Colonic mucosa (tissue), 4 donors: Measurements from ENCODE around the gene LRRC3C. TPM values are rescaled to one million over a fixed set of nuclear protein-coding genes. Genes with fewer than 3 reads are reported as not detected.

Source experiments
- DNase-seq: peaks from one replicate; pipeline ENCODE4 v3.0.0-alpha.2; 2020
- H3K27ac ChIP-seq: fragments of 200-600 bp; one replicate; pipeline ENCODE4 v1.8.0; 2021
- H3K27me3 ChIP-seq: fragments of 200-600 bp; one replicate; pipeline ENCODE4 v1.8.0; 2021
- H3K36me3 ChIP-seq: fragments of 200-600 bp; one replicate; pipeline ENCODE4 v1.8.0; 2021
- H3K4me1 ChIP-seq: fragments of 200-600 bp; one replicate; pipeline ENCODE4 v1.8.0; 2021; ENCODE audit warnings: mild to moderate bottlenecking
- H3K4me3 ChIP-seq: fragments of 200-600 bp; one replicate; pipeline ENCODE4 v1.8.0; 2021
- H3K9ac ChIP-seq, 2 donors: one replicate each; pipeline ENCODE4 v1.7.0; 2013; ENCODE audit warnings: control low read depth in 2 of 2, low read depth in 2 of 2, low read length in 2 of 2
- H3K9me3 ChIP-seq: fragments of 200-600 bp; one replicate; pipeline ENCODE4 v1.8.0; 2021
- intact Hi-C: fragments of 100-400 bp; cut with DNase I; formaldehyde crosslinking; loops from one replicate; pipeline ENCODE4 v1.14.1; 2022
- total RNA-seq, 2 donors: library from RNA; stranded (reverse); fragmentation: NEBNext Ultra II Directional in 1 of 2; extraction: Animal tissue kit (Norgen Biotek cat#: 25700) in 1 of 2; gene quantifications; one replicate each; pipeline ENCODE4 v1.2.1, GENCODE V29; 2021
- TF ChIP-seq, protein P1 (sequence below): fragments of 200-600 bp; IDR thresholded peaks from one replicate; pipeline ENCODE4 v1.8.0; 2022; ENCODE audit warnings: antibody characterized with exemption, mild to moderate bottlenecking
- donor health status: healthy.
- donor health status: DM: no; HTN: no; CAD: no.
- donor health status: DM: no; HTN: no; CAD: no.

Gene LRRC3C
- total RNA-seq, 2 donors from 2014 or later = not detected

DNA sequence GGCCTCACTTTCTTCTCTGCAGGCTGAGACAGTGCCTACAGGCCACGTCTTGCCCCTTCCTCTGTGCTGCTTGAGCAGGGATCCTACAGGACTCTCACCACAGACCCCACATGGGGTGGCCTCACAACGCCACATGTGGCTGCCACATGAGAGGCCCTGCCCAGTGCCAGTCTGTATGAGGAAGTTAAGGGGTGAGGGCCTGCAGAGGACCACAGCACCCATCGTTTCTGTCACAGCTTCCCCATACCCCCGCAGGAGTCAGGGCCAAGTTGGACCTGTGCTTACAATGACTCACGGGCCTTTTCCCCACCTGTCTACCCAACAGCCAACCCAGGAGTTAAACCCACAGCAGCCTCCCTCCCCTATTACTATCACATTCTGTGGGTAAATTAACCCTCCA lies 6.2 kb upstream of the LRRC3C start:
- no peak overlapping the region for H3K4me3 ChIP-seq
- H3K36me3 ChIP-seq = peaks cover 12% of the 10 kb centered on the region
- H3K27ac ChIP-seq = no peak overlapping the region
- H3K27me3 ChIP-seq = no peaks in the 10 kb centered on the region
- H3K4me1 ChIP-seq = peaks cover 10% of the 10 kb centered on the region
- TF ChIP-seq, protein P1, sequence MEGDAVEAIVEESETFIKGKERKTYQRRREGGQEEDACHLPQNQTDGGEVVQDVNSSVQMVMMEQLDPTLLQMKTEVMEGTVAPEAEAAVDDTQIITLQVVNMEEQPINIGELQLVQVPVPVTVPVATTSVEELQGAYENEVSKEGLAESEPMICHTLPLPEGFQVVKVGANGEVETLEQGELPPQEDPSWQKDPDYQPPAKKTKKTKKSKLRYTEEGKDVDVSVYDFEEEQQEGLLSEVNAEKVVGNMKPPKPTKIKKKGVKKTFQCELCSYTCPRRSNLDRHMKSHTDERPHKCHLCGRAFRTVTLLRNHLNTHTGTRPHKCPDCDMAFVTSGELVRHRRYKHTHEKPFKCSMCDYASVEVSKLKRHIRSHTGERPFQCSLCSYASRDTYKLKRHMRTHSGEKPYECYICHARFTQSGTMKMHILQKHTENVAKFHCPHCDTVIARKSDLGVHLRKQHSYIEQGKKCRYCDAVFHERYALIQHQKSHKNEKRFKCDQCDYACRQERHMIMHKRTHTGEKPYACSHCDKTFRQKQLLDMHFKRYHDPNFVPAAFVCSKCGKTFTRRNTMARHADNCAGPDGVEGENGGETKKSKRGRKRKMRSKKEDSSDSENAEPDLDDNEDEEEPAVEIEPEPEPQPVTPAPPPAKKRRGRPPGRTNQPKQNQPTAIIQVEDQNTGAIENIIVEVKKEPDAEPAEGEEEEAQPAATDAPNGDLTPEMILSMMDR = no peak
- H3K9me3 ChIP-seq = no peaks in the 10 kb centered on the region
- DNase-seq = no peak
- peak overlapping the region in 1 of 2 donors; percentile 24 for H3K9ac ChIP-seq
- intact Hi-C loops = no loop called here

DNA sequence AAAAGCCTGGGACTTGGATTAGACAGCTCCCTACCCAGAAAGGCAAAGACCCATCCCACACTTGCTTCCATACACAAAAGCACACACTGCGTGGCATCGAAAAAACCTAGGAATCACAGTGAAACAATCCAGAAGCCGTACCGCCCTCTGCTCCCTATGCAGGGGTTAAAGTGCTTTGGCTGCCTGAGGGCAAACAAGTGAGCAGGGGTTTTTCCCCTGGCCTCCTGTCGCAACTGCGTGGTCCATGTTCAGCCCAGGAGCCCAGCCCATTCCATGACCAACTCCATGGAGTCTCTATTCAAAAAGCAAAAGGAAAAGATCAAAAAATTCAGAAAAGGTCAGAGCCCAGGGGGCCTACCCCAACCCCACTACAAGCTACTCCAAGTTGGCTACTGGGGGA lies 5.5 kb upstream of the LRRC3C start:
- intact Hi-C loops = no loop called here
- peaks cover 14% of the 10 kb centered on the region for H3K4me1 ChIP-seq
- no peak overlapping the region for H3K9ac ChIP-seq
- no peaks in the 10 kb centered on the region for H3K9me3 ChIP-seq
- no peak overlapping the region for H3K4me3 ChIP-seq
- TF ChIP-seq, protein P1 = no peak
- H3K27ac ChIP-seq = no peak overlapping the region
- DNase-seq = no peak
- H3K27me3 ChIP-seq = no peaks in the 10 kb centered on the region
- H3K36me3 ChIP-seq = peaks cover 12% of the 10 kb centered on the region

DNA sequence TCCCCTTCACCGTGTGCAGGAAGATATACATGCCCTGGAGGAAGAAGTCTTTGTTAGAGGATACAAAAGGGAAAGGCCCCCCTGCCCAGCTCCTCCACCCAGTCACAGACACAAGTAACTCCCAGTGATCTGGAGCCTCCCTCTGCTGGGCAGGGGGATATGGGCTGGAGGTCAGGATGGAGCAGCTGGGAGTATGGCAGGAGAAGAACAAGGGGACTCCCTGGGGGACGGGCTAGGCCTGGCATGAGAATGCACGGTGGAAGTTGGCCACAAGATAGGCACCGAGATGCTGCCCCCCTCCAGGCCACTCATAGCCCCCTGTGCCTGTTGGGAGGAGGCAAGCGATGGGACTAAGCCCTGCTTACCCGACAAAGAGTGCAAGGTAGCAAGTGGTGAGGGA lies 4.3 kb upstream of the LRRC3C start:
- no peak for DNase-seq

DNA sequence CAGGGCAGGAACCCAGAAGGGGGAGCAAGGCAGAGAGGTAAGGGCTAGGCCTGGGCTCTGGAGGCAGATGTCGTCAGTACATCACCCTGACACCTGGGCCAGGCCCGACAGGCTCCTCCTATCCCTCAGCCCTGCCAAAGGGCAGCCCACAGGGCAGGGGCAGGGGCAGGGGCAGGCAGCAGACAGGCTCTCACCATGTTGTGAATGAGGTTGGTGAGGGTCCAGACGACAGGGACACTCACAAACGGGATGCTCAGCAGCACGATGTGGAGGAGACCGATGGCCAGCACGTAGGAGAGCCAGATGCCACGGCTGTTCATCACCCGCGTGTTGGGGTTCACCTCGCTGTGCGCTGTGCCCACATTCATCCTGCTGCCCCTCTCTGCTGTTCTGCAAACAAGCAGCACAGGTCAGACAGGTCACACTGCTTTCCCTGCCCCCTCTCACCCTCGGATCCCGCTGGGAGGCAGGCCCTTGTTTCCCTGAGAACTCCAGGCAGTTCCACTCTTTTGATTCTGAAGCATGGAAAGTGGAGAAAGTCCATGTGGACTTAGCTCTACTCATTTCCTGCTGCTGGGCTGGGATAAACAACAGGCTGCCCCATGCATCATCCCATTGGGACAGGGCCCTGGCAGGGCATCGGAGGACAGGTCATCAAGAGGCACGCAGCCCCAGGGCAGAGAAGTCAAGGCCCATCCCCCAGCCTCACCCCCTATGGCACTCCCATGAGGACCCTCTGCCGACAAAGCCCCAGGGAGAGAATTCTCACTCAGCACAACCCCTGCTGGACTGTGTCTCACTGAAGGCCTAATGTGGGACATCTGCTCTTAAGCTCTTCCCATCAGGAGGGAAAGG lies 3.5 kb upstream of the LRRC3C start:
- intact Hi-C loops = no loop called here
- Histone ChIP-seq H3K36me3 (peaks cover 12% of the 10 kb centered on the region), H3K27ac (no peak overlapping the region), H3K9me3 (no peaks in the 10 kb centered on the region), H3K4me3 (no peak overlapping the region), H3K27me3 (no peaks in the 10 kb centered on the region), H3K4me1 (peaks cover 14% of the 10 kb centered on the region), H3K9ac (peak overlapping the region in 1 of 2 donors; percentile 27)
- TF ChIP-seq, protein P1 = no peak
- DNase-seq = no peak

More for the DNA sequence above, 4.3 kb upstream of the LRRC3C start:
- Histone ChIP-seq H3K9ac (no peak overlapping the region), H3K27me3 (no peaks in the 10 kb centered on the region), H3K4me3 (no peak overlapping the region), H3K9me3 (no peaks in the 10 kb centered on the region), H3K27ac (no peak overlapping the region), H3K4me1 (peaks cover 14% of the 10 kb centered on the region), H3K36me3 (peaks cover 12% of the 10 kb centered on the region)
- TF ChIP-seq, protein P1 = no peak
- intact Hi-C loops = no loop called here

DNA sequence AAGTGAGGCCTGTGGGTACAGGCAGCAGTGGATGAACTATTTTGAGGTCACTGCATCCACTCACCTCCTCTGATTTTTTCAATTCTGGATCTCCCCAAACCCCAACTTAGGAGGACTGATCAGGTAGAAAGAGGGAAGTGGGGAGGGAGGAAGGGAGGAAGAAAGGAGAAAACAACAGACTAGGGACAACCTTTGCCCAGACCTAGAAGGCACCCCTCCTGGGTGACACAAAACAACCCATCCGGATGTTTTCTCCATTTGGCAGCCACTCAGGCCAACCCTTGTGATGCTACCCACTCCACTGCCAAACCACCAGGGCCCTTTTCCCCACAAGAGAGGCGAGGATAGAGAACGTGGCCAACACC lies 2.9 kb upstream of the LRRC3C start:
- DNase-seq = no peak
- intact Hi-C loops = no loop called here
- H3K9ac ChIP-seq = peak overlapping the region in 1 of 2 donors; percentile 27
- peaks cover 14% of the 10 kb centered on the region for H3K4me1 ChIP-seq
- H3K4me3 ChIP-seq = no peak overlapping the region
- TF ChIP-seq, protein P1 = no peak
- H3K27ac ChIP-seq = no peak overlapping the region
- H3K9me3 ChIP-seq = no peaks in the 10 kb centered on the region
- peaks cover 12% of the 10 kb centered on the region for H3K36me3 ChIP-seq
- H3K27me3 ChIP-seq = no peaks in the 10 kb centered on the region
